Measurements from ENCODE around the gene CADM2.

CADM2 gene

DNA sequence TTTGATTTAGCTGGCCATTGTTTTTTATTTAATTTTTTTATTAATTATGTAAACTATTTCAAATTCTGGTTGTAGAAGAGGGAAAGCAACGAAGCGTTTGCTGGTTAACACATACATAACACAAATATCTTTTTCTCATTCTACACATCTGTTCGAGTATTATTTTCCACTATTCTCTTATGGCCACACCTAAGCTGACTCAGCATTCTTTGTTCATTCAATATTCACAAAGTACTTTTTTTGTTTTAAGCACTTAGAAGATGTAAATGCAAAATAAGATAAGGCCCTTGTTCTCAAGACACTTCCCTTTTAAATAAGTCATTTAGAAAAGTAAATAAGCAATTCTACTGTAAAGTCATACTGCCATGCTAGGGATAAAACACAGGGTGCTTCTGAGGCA lies 45.4 kb downstream of the CADM2 start:
- H3K4me1 ChIP-seq (ENCODE audit: control insufficient read depth in 2 of 2, insufficient read depth in 2 of 2, low read length in 2 of 2) = no peaks in the 10 kb centered on the region
- H3K36me3 ChIP-seq (ENCODE audit: control insufficient read depth in 2 of 2, insufficient read depth in 2 of 2, low read length in 2 of 2) = no peaks in the 10 kb centered on the region
- no peak overlapping the region for H3K4me3 ChIP-seq (ENCODE audit: low read length in 2 of 2)
- H3K27ac ChIP-seq (ENCODE audit: low read depth in 2 of 2, low read length in 2 of 2) = no peak overlapping the region
- H3K27me3 ChIP-seq (ENCODE audit: control insufficient read depth in 2 of 2, insufficient read depth in 2 of 2, low read length in 2 of 2) = no peaks in the 10 kb centered on the region
- H3K9me3 ChIP-seq (ENCODE audit: control insufficient read depth in 2 of 2, low read length in 2 of 2) = no peaks in the 10 kb centered on the region
- no peak overlapping the region for H3K9ac ChIP-seq (ENCODE audit: low read depth in 1 of 2, low read length in 2 of 2)

- Histone ChIP-seq H3K9ac (ENCODE audit: low read depth in 1 of 2, low read length in 2 of 2) (no peak overlapping the region), H3K4me1 (ENCODE audit: control insufficient read depth in 2 of 2, insufficient read depth in 2 of 2, low read length in 2 of 2) (no peaks in the 10 kb centered on the region), H3K27me3 (ENCODE audit: control insufficient read depth in 2 of 2, insufficient read depth in 2 of 2, low read length in 2 of 2) (no peaks in the 10 kb centered on the region), H3K4me3 (ENCODE audit: low read length in 2 of 2) (no peak overlapping the region), H3K9me3 (ENCODE audit: control insufficient read depth in 2 of 2, low read length in 2 of 2) (no peaks in the 10 kb centered on the region), H3K27ac (ENCODE audit: low read depth in 2 of 2, low read length in 2 of 2) (no peak overlapping the region), H3K36me3 (ENCODE audit: control insufficient read depth in 2 of 2, insufficient read depth in 2 of 2, low read length in 2 of 2) (no peaks in the 10 kb centered on the region)
These were observed 47.2 kb downstream of the CADM2 start for GRCh38 chr3:85005946-85006345.

DNA sequence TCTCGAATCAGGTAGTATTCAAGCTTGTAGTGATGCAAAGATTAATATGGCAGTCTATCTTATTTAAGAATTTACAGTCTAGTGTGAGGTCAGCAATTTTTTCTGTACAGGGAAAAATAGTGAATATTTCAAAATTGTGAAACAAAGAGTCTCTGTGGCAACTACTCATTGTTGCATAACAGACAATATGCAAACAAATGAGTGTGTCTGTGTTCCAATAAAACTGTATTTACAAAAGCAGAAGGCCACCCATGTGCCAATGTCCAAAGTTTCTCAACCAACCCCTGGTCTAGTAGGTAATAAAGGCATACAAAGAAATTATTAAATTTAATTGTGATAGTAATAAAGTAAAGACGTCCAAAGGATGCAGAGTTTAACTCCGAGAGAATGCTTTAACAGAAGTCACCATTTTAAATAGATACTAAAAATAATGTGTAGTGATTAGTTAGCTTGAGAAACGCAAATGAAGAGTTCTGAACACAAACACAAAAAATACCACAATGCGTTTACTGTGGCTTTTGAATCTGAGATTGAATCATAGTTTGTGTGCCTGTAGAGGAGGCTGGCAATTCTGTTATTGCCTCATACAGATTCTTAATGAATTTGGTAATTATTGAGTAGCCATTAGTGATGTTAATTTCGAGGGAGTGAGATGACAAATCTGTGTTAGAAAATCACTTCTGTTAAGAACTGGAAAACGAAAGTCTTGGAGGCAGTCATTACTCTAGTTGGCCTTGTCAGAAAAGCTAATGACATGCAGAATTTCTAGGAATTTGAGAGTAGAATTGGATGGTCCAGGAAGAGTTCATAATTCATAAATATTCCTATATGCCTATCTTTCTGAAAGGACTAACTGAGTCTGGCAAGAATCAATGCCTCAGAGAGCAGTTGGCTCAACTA lies 48.7 kb downstream of the CADM2 start:
- H3K4me3 ChIP-seq (ENCODE audit: low read length in 2 of 2) = no peak overlapping the region
- no peaks in the 10 kb centered on the region for H3K9me3 ChIP-seq (ENCODE audit: control insufficient read depth in 2 of 2, low read length in 2 of 2)
- no peaks in the 10 kb centered on the region for H3K4me1 ChIP-seq (ENCODE audit: control insufficient read depth in 2 of 2, insufficient read depth in 2 of 2, low read length in 2 of 2)
- no peak overlapping the region for H3K27ac ChIP-seq (ENCODE audit: low read depth in 2 of 2, low read length in 2 of 2)
- no peaks in the 10 kb centered on the region for H3K36me3 ChIP-seq (ENCODE audit: control insufficient read depth in 2 of 2, insufficient read depth in 2 of 2, low read length in 2 of 2)
- no peaks in the 10 kb centered on the region for H3K27me3 ChIP-seq (ENCODE audit: control insufficient read depth in 2 of 2, insufficient read depth in 2 of 2, low read length in 2 of 2)
- H3K9ac ChIP-seq (ENCODE audit: low read depth in 1 of 2, low read length in 2 of 2) = no peak overlapping the region

GRCh38 chr3:85020828-85021227 lies 62.0 kb downstream of the CADM2 start:
- Histone ChIP-seq H3K4me3 (ENCODE audit: low read length in 2 of 2) (no peak overlapping the region), H3K27ac (ENCODE audit: low read depth in 2 of 2, low read length in 2 of 2) (no peak overlapping the region), H3K27me3 (ENCODE audit: control insufficient read depth in 2 of 2, insufficient read depth in 2 of 2, low read length in 2 of 2) (no peaks in the 10 kb centered on the region), H3K36me3 (ENCODE audit: control insufficient read depth in 2 of 2, insufficient read depth in 2 of 2, low read length in 2 of 2) (no peaks in the 10 kb centered on the region), H3K9ac (ENCODE audit: low read depth in 1 of 2, low read length in 2 of 2) (no peak overlapping the region), H3K9me3 (ENCODE audit: control insufficient read depth in 2 of 2, low read length in 2 of 2) (no peaks in the 10 kb centered on the region), H3K4me1 (ENCODE audit: control insufficient read depth in 2 of 2, insufficient read depth in 2 of 2, low read length in 2 of 2) (no peaks in the 10 kb centered on the region)

DNA sequence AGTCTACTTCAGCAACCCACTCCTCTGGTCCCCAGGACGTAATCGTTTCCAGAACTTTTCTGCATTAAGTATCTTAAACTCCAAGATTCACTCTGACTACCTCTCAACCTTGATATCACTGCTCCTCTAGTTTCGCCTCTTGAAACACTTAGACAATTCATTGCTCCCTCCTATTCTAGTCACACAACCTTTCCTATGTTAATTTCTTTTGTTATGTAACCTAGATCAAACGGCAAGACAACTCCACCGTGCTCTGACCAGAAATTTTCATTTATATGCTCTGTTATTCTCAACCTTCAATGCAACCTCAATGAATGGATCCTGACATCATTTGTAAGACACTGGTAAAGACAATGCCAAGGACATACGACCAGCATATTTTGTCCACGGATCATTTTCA lies 71.3 kb downstream of the CADM2 start:
- no peaks in the 10 kb centered on the region for H3K27me3 ChIP-seq (ENCODE audit: control insufficient read depth in 2 of 2, insufficient read depth in 2 of 2, low read length in 2 of 2)
- H3K4me3 ChIP-seq (ENCODE audit: low read length in 2 of 2) = no peak overlapping the region
- no peaks in the 10 kb centered on the region for H3K4me1 ChIP-seq (ENCODE audit: control insufficient read depth in 2 of 2, insufficient read depth in 2 of 2, low read length in 2 of 2)
- no peaks in the 10 kb centered on the region for H3K36me3 ChIP-seq (ENCODE audit: control insufficient read depth in 2 of 2, insufficient read depth in 2 of 2, low read length in 2 of 2)
- no peaks in the 10 kb centered on the region for H3K9me3 ChIP-seq (ENCODE audit: control insufficient read depth in 2 of 2, low read length in 2 of 2)
- no peak overlapping the region for H3K27ac ChIP-seq (ENCODE audit: low read depth in 2 of 2, low read length in 2 of 2)
- no peak overlapping the region for H3K9ac ChIP-seq (ENCODE audit: low read depth in 1 of 2, low read length in 2 of 2)

DNA sequence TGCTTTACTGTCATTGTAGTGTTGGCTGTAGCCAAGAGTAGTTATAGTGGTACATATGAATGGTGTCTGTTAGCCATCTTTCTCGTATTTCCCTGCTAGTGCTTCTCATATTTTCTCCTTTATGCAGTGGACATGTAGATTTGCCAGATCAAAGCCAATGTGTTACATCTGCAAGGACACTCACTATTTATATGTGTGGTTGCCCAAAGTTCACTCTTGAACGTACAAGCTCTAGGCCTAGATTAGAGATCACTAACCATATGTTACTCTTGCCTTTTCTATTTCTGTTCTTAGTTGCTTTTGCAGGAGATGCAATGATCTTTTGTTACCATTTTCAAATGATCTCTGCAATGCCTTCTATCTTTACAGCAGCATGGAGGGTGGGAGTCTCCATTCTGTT lies 78.4 kb downstream of the CADM2 start:
- Histone ChIP-seq H3K27ac (ENCODE audit: low read depth in 2 of 2, low read length in 2 of 2) (no peak overlapping the region), H3K9me3 (ENCODE audit: control insufficient read depth in 2 of 2, low read length in 2 of 2) (no peaks in the 10 kb centered on the region), H3K4me3 (ENCODE audit: low read length in 2 of 2) (no peak overlapping the region), H3K4me1 (ENCODE audit: control insufficient read depth in 2 of 2, insufficient read depth in 2 of 2, low read length in 2 of 2) (no peaks in the 10 kb centered on the region), H3K36me3 (ENCODE audit: control insufficient read depth in 2 of 2, insufficient read depth in 2 of 2, low read length in 2 of 2) (no peaks in the 10 kb centered on the region), H3K27me3 (ENCODE audit: control insufficient read depth in 2 of 2, insufficient read depth in 2 of 2, low read length in 2 of 2) (no peaks in the 10 kb centered on the region), H3K9ac (ENCODE audit: low read depth in 1 of 2, low read length in 2 of 2) (no peak overlapping the region)

GRCh38 chr3:85041001-85041400 lies 82.2 kb downstream of the CADM2 start:
- Histone ChIP-seq H3K27ac (ENCODE audit: low read depth in 2 of 2, low read length in 2 of 2) (no peak overlapping the region), H3K27me3 (ENCODE audit: control insufficient read depth in 2 of 2, insufficient read depth in 2 of 2, low read length in 2 of 2) (no peaks in the 10 kb centered on the region), H3K4me1 (ENCODE audit: control insufficient read depth in 2 of 2, insufficient read depth in 2 of 2, low read length in 2 of 2) (no peaks in the 10 kb centered on the region), H3K36me3 (ENCODE audit: control insufficient read depth in 2 of 2, insufficient read depth in 2 of 2, low read length in 2 of 2) (no peaks in the 10 kb centered on the region), H3K4me3 (ENCODE audit: low read length in 2 of 2) (no peak overlapping the region), H3K9ac (ENCODE audit: low read depth in 1 of 2, low read length in 2 of 2) (no peak overlapping the region), H3K9me3 (ENCODE audit: control insufficient read depth in 2 of 2, low read length in 2 of 2) (no peaks in the 10 kb centered on the region)

- H3K9me3 ChIP-seq (ENCODE audit: control insufficient read depth in 2 of 2, low read length in 2 of 2) = no peaks in the 10 kb centered on the region
- no peaks in the 10 kb centered on the region for H3K36me3 ChIP-seq (ENCODE audit: control insufficient read depth in 2 of 2, insufficient read depth in 2 of 2, low read length in 2 of 2)
- no peaks in the 10 kb centered on the region for H3K4me1 ChIP-seq (ENCODE audit: control insufficient read depth in 2 of 2, insufficient read depth in 2 of 2, low read length in 2 of 2)
- H3K27me3 ChIP-seq (ENCODE audit: control insufficient read depth in 2 of 2, insufficient read depth in 2 of 2, low read length in 2 of 2) = no peaks in the 10 kb centered on the region
- H3K9ac ChIP-seq (ENCODE audit: low read depth in 1 of 2, low read length in 2 of 2) = no peak overlapping the region
- H3K4me3 ChIP-seq (ENCODE audit: low read length in 2 of 2) = no peak overlapping the region
- no peak overlapping the region for H3K27ac ChIP-seq (ENCODE audit: low read depth in 2 of 2, low read length in 2 of 2)
These were observed 82.8 kb downstream of the CADM2 start for GRCh38 chr3:85041562-85042055.

DNA sequence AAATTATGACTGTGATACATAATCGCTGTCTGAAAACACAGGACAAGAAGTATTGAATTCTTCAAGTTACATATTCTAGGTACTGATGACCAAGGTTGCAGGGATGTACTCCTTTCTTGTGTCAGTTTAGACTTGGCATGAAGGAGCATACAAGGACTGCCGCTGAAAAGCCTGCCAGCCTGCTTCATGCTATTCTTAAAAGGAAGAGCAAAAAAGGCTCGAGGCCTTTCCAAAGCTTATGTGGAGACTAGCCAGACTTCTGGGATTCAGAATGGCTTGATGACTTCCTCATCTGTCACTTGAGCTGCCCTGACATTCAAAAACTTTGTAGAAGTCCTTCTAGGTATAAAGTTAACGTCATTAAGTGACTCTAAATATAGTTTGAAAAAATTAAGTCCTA lies 92.0 kb downstream of the CADM2 start:
- no peaks in the 10 kb centered on the region for H3K4me1 ChIP-seq (ENCODE audit: control insufficient read depth in 2 of 2, insufficient read depth in 2 of 2, low read length in 2 of 2)
- H3K27me3 ChIP-seq (ENCODE audit: control insufficient read depth in 2 of 2, insufficient read depth in 2 of 2, low read length in 2 of 2) = no peaks in the 10 kb centered on the region
- no peaks in the 10 kb centered on the region for H3K9me3 ChIP-seq (ENCODE audit: control insufficient read depth in 2 of 2, low read length in 2 of 2)
- no peak overlapping the region for H3K27ac ChIP-seq (ENCODE audit: low read depth in 2 of 2, low read length in 2 of 2)
- H3K4me3 ChIP-seq (ENCODE audit: low read length in 2 of 2) = no peak overlapping the region
- H3K36me3 ChIP-seq (ENCODE audit: control insufficient read depth in 2 of 2, insufficient read depth in 2 of 2, low read length in 2 of 2) = no peaks in the 10 kb centered on the region
- H3K9ac ChIP-seq (ENCODE audit: low read depth in 1 of 2, low read length in 2 of 2) = no peak overlapping the region

- no peak overlapping the region for H3K27ac ChIP-seq (ENCODE audit: low read depth in 2 of 2, low read length in 2 of 2)
- no peaks in the 10 kb centered on the region for H3K9me3 ChIP-seq (ENCODE audit: control insufficient read depth in 2 of 2, low read length in 2 of 2)
- H3K4me1 ChIP-seq (ENCODE audit: control insufficient read depth in 2 of 2, insufficient read depth in 2 of 2, low read length in 2 of 2) = no peaks in the 10 kb centered on the region
- H3K27me3 ChIP-seq (ENCODE audit: control insufficient read depth in 2 of 2, insufficient read depth in 2 of 2, low read length in 2 of 2) = no peaks in the 10 kb centered on the region
- no peak overlapping the region for H3K9ac ChIP-seq (ENCODE audit: low read depth in 1 of 2, low read length in 2 of 2)
- no peaks in the 10 kb centered on the region for H3K36me3 ChIP-seq (ENCODE audit: control insufficient read depth in 2 of 2, insufficient read depth in 2 of 2, low read length in 2 of 2)
- no peak overlapping the region for H3K4me3 ChIP-seq (ENCODE audit: low read length in 2 of 2)
These were observed 93.0 kb downstream of the CADM2 start for GRCh38 chr3:85051786-85052185.
